ENCODE data around the gene TTLL13. TPM values are rescaled to one million over a fixed set of nuclear protein-coding genes. Genes with fewer than 3 reads are reported as not detected.

The TTLL13 gene
- total RNA-seq, 2 donors from 2014 or later, result 0.15 to 0.46 TPM

- peak overlapping the region; percentile 88 for H3K4me3 Mint-ChIP-seq
- WGBS, 2 experiments (ENCODE audit: insufficient coverage in 1 of 2, insufficient read length in 1 of 2), result 75 to 83% methylated on average over 1 to 4 of the region's 4 CpGs
- no peaks in the 10 kb centered on the region for H3K9me3 ChIP-seq (ENCODE audit: control insufficient read depth, low read length)
- no peaks in the 10 kb centered on the region for H3K9me3 Mint-ChIP-seq
- H3K36me3 Mint-ChIP-seq (ENCODE audit: low read depth), result peaks cover 21% of the 10 kb centered on the region
- H3K36me3 ChIP-seq (ENCODE audit: control insufficient read depth, insufficient read depth, low read length), result peaks cover 17% of the 10 kb centered on the region
- no peaks in the 10 kb centered on the region for H3K27me3 ChIP-seq (ENCODE audit: control insufficient read depth, insufficient read depth, low read length, poor library complexity, severe bottlenecking)
- H3K4me1 Mint-ChIP-seq, result peaks cover 21% of the 10 kb centered on the region
- peak overlapping the region; percentile 95 for H3K27ac Mint-ChIP-seq
- peak overlapping the region; percentile 94 for H3K4me3 ChIP-seq (ENCODE audit: low read length)
- H3K4me1 ChIP-seq (ENCODE audit: control insufficient read depth, insufficient read depth, low read length), result no peaks in the 10 kb centered on the region
- DNase-seq, result no peak
- H3K9ac ChIP-seq (ENCODE audit: extremely low read depth, low read length, poor library complexity, severe bottlenecking), result peak overlapping the region; percentile 82
- peaks cover 1% of the 10 kb centered on the region for H3K27me3 Mint-ChIP-seq (ENCODE audit: insufficient read depth)
- no peak for TF ChIP-seq CTCF (conservative IDR thresholded peaks at IDR 0.05)
- peak overlapping the region; percentile 89 for H3K27ac ChIP-seq (ENCODE audit: low read depth, low read length)
Measured at GRCh38 chr15:90264671-90265070, 15.3 kb downstream of the TTLL13 start.

- WGBS, 2 experiments (ENCODE audit: insufficient coverage in 1 of 2, insufficient read length in 1 of 2), result 0 to 1% methylated on average over 36 to 59 of the region's 59 CpGs
- H3K4me1 Mint-ChIP-seq, result peaks cover 23% of the 10 kb centered on the region
Measured at GRCh38 chr15:90265271-90266060, 16.1 kb downstream of the TTLL13 start, which contains the start of gene NGRN. Gene NGRN, plus strand, starts transcription at chr15:90265672. Its CDS starts 41 bp downstream, at chr15:90265713.

DNA sequence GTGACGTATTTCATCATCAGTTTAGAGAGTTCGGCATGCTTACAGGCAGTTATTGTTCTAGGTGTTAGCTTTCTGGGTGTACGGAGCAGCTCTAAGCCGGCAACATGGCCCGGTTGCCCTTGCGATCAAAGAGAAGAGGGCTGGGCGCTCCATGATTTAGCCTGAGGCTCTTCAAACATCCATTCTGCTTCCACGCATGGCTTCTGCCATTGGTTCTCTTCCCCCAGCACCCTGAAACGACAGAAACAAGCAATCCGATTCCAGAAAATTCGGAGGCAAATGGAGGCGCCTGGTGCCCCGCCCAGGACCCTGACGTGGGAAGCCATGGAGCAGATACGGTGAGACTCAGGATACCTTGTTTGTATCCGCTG, 16.7 kb downstream of the TTLL13 start:
- H3K4me3 Mint-ChIP-seq, result peak overlapping the region; percentile 88
- Histone ChIP-seq H3K4me1 (ENCODE audit: control insufficient read depth, insufficient read depth, low read length) (no peaks in the 10 kb centered on the region), H3K9ac (ENCODE audit: extremely low read depth, low read length, poor library complexity, severe bottlenecking) (peak overlapping the region; percentile 82), H3K4me3 (ENCODE audit: low read length) (peak overlapping the region; percentile 94), H3K36me3 (ENCODE audit: control insufficient read depth, insufficient read depth, low read length) (peaks cover 31% of the 10 kb centered on the region), H3K27me3 (ENCODE audit: control insufficient read depth, insufficient read depth, low read length, poor library complexity, severe bottlenecking) (no peaks in the 10 kb centered on the region), H3K9me3 (ENCODE audit: control insufficient read depth, low read length) (no peaks in the 10 kb centered on the region), H3K27ac (ENCODE audit: low read depth, low read length) (peak overlapping the region; percentile 89)
- 0% methylated on average over 8 to 16 of the region's 16 CpGs for WGBS, 2 experiments (ENCODE audit: insufficient coverage in 1 of 2, insufficient read length in 1 of 2)
- peaks cover 23% of the 10 kb centered on the region for H3K4me1 Mint-ChIP-seq
- peaks cover 33% of the 10 kb centered on the region for H3K36me3 Mint-ChIP-seq (ENCODE audit: low read depth)
- TF ChIP-seq CTCF (conservative IDR thresholded peaks at IDR 0.05), result no peak
- no peaks in the 10 kb centered on the region for H3K9me3 Mint-ChIP-seq
- peak overlapping the region; percentile 95 for H3K27ac Mint-ChIP-seq
- H3K27me3 Mint-ChIP-seq (ENCODE audit: insufficient read depth), result peaks cover 1% of the 10 kb centered on the region
- DNase-seq, result peak; percentile 71

More at GRCh38 chr15:90265271-90266060, 16.1 kb downstream of the TTLL13 start, which contains the start of gene NGRN:
- Mint-ChIP-seq H3K27me3 (ENCODE audit: insufficient read depth) (peaks cover 1% of the 10 kb centered on the region), H3K27ac (peak within 1 kb of the TSS; percentile 95), H3K4me3 (peak within 1 kb of the TSS; percentile 88), H3K36me3 (ENCODE audit: low read depth) (peaks cover 29% of the 10 kb centered on the region), H3K9me3 (no peaks in the 10 kb centered on the region)
- H3K9ac ChIP-seq (ENCODE audit: extremely low read depth, low read length, poor library complexity, severe bottlenecking), result peak within 1 kb of the TSS; percentile 82
- peak; percentile 92 for DNase-seq
- no peaks in the 10 kb centered on the region for H3K27me3 ChIP-seq (ENCODE audit: control insufficient read depth, insufficient read depth, low read length, poor library complexity, severe bottlenecking)
- H3K36me3 ChIP-seq (ENCODE audit: control insufficient read depth, insufficient read depth, low read length), result peaks cover 25% of the 10 kb centered on the region
- H3K27ac ChIP-seq (ENCODE audit: low read depth, low read length), result peak within 1 kb of the TSS; percentile 89
- no peak for TF ChIP-seq CTCF (conservative IDR thresholded peaks at IDR 0.05)
- H3K4me3 ChIP-seq (ENCODE audit: low read length), result peak within 1 kb of the TSS; percentile 94
- no peaks in the 10 kb centered on the region for H3K9me3 ChIP-seq (ENCODE audit: control insufficient read depth, low read length)
- H3K4me1 ChIP-seq (ENCODE audit: control insufficient read depth, insufficient read depth, low read length), result no peaks in the 10 kb centered on the region

All from endodermal cell (in vitro differentiated cells).